HG02943 (cell line): ENCODE data around the gene PBX1.

Experiments
- ATAC-seq: cut with Tn5 transposase; IDR thresholded peaks from one replicate; pipeline ENCODE4 v1.9.1; 2021; ENCODE audit warnings: mild to moderate bottlenecking, low read depth, moderate library complexity; ENCODE audit not compliant: unreplicated experiment

Gene PBX1

GRCh38 chr1:164769486-164770130, 210.6 kb downstream of the PBX1 start:
- ATAC-seq = no peak

- no peak for ATAC-seq
These were observed 211.1 kb downstream of the PBX1 start for GRCh38 chr1:164770131-164770529.

- ATAC-seq = no peak
These were observed 212.1 kb downstream of the PBX1 start for GRCh38 chr1:164771041-164771618.

GRCh38 chr1:164771619-164772361, 212.8 kb downstream of the PBX1 start:
- ATAC-seq = no peak

- ATAC-seq = no peak
These were observed 213.7 kb downstream of the PBX1 start for GRCh38 chr1:164772635-164773034.

GRCh38 chr1:164773102-164773501, 214.1 kb downstream of the PBX1 start:
- no peak for ATAC-seq

GRCh38 chr1:164774413-164774812, 215.4 kb downstream of the PBX1 start:
- no peak for ATAC-seq

GRCh38 chr1:164774819-164775654, 216.1 kb downstream of the PBX1 start:
- ATAC-seq = no peak

- no peak for ATAC-seq
These were observed 218.5 kb downstream of the PBX1 start for GRCh38 chr1:164777518-164777917.

- no peak for ATAC-seq
These were observed 220.4 kb downstream of the PBX1 start for GRCh38 chr1:164779376-164779775.

- ATAC-seq = no peak
These were observed 221.3 kb downstream of the PBX1 start for GRCh38 chr1:164780111-164780812.

GRCh38 chr1:164780863-164781262, 221.9 kb downstream of the PBX1 start:
- no peak for ATAC-seq

GRCh38 chr1:164781972-164782371, 223.0 kb downstream of the PBX1 start:
- ATAC-seq = no peak

GRCh38 chr1:164783778-164784555, 225.0 kb downstream of the PBX1 start:
- no peak for ATAC-seq

- ATAC-seq = no peak
These were observed 226.0 kb downstream of the PBX1 start for GRCh38 chr1:164784960-164785359.

- ATAC-seq = no peak
These were observed 227.0 kb downstream of the PBX1 start for GRCh38 chr1:164785841-164786534.

GRCh38 chr1:164786980-164787833, 228.2 kb downstream of the PBX1 start:
- ATAC-seq = peak; percentile 82

- ATAC-seq = no peak
These were observed 228.8 kb downstream of the PBX1 start for GRCh38 chr1:164787834-164788231.
